Measurements from ENCODE around the gene SMCP. TPM values are rescaled to one million over a fixed set of nuclear protein-coding genes. Genes with fewer than 3 reads are reported as not detected.

SMCP gene
- total RNA-seq, 1 donor from 2014 or later, result not detected

- TF ChIP-seq, protein P1, sequence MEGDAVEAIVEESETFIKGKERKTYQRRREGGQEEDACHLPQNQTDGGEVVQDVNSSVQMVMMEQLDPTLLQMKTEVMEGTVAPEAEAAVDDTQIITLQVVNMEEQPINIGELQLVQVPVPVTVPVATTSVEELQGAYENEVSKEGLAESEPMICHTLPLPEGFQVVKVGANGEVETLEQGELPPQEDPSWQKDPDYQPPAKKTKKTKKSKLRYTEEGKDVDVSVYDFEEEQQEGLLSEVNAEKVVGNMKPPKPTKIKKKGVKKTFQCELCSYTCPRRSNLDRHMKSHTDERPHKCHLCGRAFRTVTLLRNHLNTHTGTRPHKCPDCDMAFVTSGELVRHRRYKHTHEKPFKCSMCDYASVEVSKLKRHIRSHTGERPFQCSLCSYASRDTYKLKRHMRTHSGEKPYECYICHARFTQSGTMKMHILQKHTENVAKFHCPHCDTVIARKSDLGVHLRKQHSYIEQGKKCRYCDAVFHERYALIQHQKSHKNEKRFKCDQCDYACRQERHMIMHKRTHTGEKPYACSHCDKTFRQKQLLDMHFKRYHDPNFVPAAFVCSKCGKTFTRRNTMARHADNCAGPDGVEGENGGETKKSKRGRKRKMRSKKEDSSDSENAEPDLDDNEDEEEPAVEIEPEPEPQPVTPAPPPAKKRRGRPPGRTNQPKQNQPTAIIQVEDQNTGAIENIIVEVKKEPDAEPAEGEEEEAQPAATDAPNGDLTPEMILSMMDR (IDR thresholded peaks at IDR 0.05; ENCODE audit: unreplicated experiment), result no peak
- no peak for DNase-seq (ENCODE audit: low spot score, unreplicated experiment)
- no peak overlapping the region for H3K4me3 Mint-ChIP-seq (ENCODE audit: low read depth)
- peaks cover 51% of the 10 kb centered on the region for H3K9me3 Mint-ChIP-seq (ENCODE audit: low read depth)
- H3K36me3 Mint-ChIP-seq (ENCODE audit: insufficient read depth), result no peaks in the 10 kb centered on the region
- H3K27me3 Mint-ChIP-seq, result no peaks in the 10 kb centered on the region
- H3K27ac Mint-ChIP-seq, result no peak overlapping the region
- no peaks in the 10 kb centered on the region for H3K4me1 Mint-ChIP-seq (ENCODE audit: low read depth)
Measured at GRCh38 chr1:152899883-152900282, 21.8 kb downstream of the SMCP start.

GRCh38 chr1:152901631-152902030, 23.5 kb downstream of the SMCP start:
- Mint-ChIP-seq H3K9me3 (ENCODE audit: low read depth) (peaks cover 48% of the 10 kb centered on the region), H3K4me1 (ENCODE audit: low read depth) (no peaks in the 10 kb centered on the region), H3K27ac (no peak overlapping the region), H3K4me3 (ENCODE audit: low read depth) (no peak overlapping the region), H3K27me3 (no peaks in the 10 kb centered on the region), H3K36me3 (ENCODE audit: insufficient read depth) (no peaks in the 10 kb centered on the region)
- TF ChIP-seq, protein P1 (IDR thresholded peaks at IDR 0.05; ENCODE audit: unreplicated experiment), result no peak
- DNase-seq (ENCODE audit: low spot score, unreplicated experiment), result no peak

DNA sequence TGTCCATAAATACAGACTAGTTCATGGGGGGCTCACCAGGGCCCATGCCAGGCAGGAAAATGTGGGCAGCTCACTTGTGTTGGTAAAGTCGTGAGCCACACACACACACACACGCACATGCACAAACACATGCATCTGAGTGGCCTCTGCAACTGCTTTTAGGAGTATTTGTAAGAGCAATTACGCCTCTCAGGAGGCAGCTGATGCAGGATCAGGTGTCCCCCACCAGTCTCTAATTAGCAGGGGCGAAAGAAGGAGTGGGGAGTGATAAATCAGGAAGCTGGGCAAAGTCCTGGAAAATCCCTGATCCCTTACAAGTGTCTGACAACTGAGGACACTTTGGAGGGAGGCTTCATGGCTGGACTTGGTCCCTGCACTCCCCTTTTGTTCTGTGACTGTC, 24.5 kb downstream of the SMCP start:
- no peaks in the 10 kb centered on the region for H3K4me1 Mint-ChIP-seq (ENCODE audit: low read depth)
- no peak for DNase-seq (ENCODE audit: low spot score, unreplicated experiment)
- H3K9me3 Mint-ChIP-seq (ENCODE audit: low read depth), result peaks cover 41% of the 10 kb centered on the region
- no peak overlapping the region for H3K4me3 Mint-ChIP-seq (ENCODE audit: low read depth)
- TF ChIP-seq, protein P1 (IDR thresholded peaks at IDR 0.05; ENCODE audit: unreplicated experiment), result no peak
- no peak overlapping the region for H3K27ac Mint-ChIP-seq
- H3K36me3 Mint-ChIP-seq (ENCODE audit: insufficient read depth), result no peaks in the 10 kb centered on the region
- H3K27me3 Mint-ChIP-seq, result no peaks in the 10 kb centered on the region

DNA sequence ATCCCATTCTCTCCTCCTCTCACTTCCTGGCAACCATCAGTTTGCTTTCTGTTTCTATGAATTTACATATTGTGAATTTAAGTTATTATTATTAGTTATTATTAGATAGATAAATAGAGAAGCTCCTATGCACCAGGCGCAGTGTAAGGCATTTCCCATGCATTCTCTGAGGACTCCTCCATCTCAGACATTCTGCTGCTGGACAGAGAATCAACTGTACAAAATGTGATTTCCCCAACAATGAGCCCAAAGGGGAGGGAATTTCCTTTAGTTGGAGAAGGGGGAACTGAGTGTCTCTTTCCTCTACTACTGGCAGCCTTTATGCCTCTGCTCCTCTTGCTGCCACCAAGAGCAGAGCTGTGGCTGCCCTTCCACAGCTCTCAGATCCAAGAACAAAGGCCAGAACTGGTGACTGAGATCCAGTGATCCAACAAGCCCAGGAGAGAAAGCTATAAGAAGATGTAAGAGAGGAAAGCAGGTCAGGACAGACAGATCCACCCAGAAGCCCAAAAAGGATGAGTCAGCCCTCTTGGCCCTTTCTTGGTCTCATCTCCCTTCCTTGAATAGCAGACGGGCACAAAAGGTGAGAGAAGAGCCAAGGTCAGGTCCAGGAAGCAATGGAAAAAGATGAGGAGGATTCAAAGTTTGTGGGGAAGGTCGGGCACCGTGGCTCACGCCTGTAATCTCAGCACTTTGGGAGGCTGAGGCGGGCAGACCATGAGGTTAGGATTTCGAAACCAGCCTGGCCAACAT, 26.7 kb downstream of the SMCP start:
- Mint-ChIP-seq H3K4me1 (ENCODE audit: low read depth) (no peaks in the 10 kb centered on the region), H3K36me3 (ENCODE audit: insufficient read depth) (no peaks in the 10 kb centered on the region), H3K27me3 (no peaks in the 10 kb centered on the region), H3K4me3 (ENCODE audit: low read depth) (no peak overlapping the region), H3K27ac (no peak overlapping the region), H3K9me3 (ENCODE audit: low read depth) (peaks cover 35% of the 10 kb centered on the region)
- TF ChIP-seq, protein P1 (IDR thresholded peaks at IDR 0.05; ENCODE audit: unreplicated experiment), result no peak
- DNase-seq (ENCODE audit: low spot score, unreplicated experiment), result no peak

GRCh38 chr1:152906023-152906565, 28.0 kb downstream of the SMCP start:
- Mint-ChIP-seq H3K9me3 (ENCODE audit: low read depth) (peaks cover 28% of the 10 kb centered on the region), H3K27me3 (no peaks in the 10 kb centered on the region), H3K4me3 (ENCODE audit: low read depth) (no peak overlapping the region), H3K4me1 (ENCODE audit: low read depth) (no peaks in the 10 kb centered on the region), H3K36me3 (ENCODE audit: insufficient read depth) (no peaks in the 10 kb centered on the region), H3K27ac (no peak overlapping the region)
- DNase-seq (ENCODE audit: low spot score, unreplicated experiment), result no peak
- TF ChIP-seq, protein P1 (IDR thresholded peaks at IDR 0.05; ENCODE audit: unreplicated experiment), result no peak

Data from progenitor cell of endocrine pancreas (in vitro differentiated cells).